ENCODE measurements around the gene C1orf94. TPM values are rescaled to one million over a fixed set of nuclear protein-coding genes. Genes with fewer than 3 reads are reported as not detected.

Gene C1orf94
- total and polyA plus RNA-seq, 10 of the 15 experiments (the other 5 are each of a cell fraction or from before 2014, with no cell fraction given), result not detected

- TF ChIP-seq POLR2AphosphoS2 (IDR thresholded peaks at IDR 0.05; ENCODE audit: low read depth, low read length), result no peak
Observed at GRCh38 chr1:34147301-34147700, 29.4 kb upstream of the C1orf94 start (continued).

GRCh38 chr1:34149501-34149900 lies 27.2 kb upstream of the C1orf94 start:
- BruUV-seq (replicated peaks), result no TSS peak
- ATAC-seq (no peak), DNase-seq (ENCODE audit: low read depth, low spot score) (no peak), FAIRE-seq (no peak)
- RAD21 ChIA-PET (ENCODE audit: unreplicated experiment), result no interaction called here
- Histone ChIP-seq H3K79me2 (ENCODE audit: control insufficient read depth, insufficient read depth, low read length) (no peaks in the 10 kb centered on the region), H3K4me1 (ENCODE audit: control insufficient read depth, insufficient read depth, low read length) (no peaks in the 10 kb centered on the region), H3K27ac (ENCODE audit: control insufficient read depth, insufficient read depth) (no peak overlapping the region), H3K9ac (ENCODE audit: control insufficient read depth, insufficient read depth, low read length) (no peak overlapping the region), H3K27me3 (replicated peaks in 1 of 2; ENCODE audit: control insufficient read depth in 2 of 2, insufficient read depth in 2 of 2, low read length in 1 of 2) (no peaks in the 10 kb centered on the region), H2AFZ (ENCODE audit: control insufficient read depth, low read depth, low read length) (no peak overlapping the region), H3K36me3 (ENCODE audit: control insufficient read depth in 2 of 2, insufficient read depth in 2 of 2, low read length in 1 of 2) (no peaks in the 10 kb centered on the region), H4K20me1 (ENCODE audit: control insufficient read depth, insufficient read depth) (no peaks in the 10 kb centered on the region), H3K4me2 (ENCODE audit: control insufficient read depth, insufficient read depth) (no peak overlapping the region), H3K9me3 (replicated peaks; ENCODE audit: control insufficient read depth, insufficient read depth, low read length) (no peaks in the 10 kb centered on the region), H3K4me3 (no peak overlapping the region)
- POLR2A ChIA-PET, result no interaction called here
- in situ Hi-C loops (cut with MboI), result no loop called here
- 10% methylated on average over 3 of the region's 3 CpGs for WGBS (ENCODE audit: insufficient coverage, insufficient replicate concordance, low lambda C conversion rate, missing lambda C conversion rate)
- SMC1A ChIA-PET (ENCODE audit: uncharacterized antibody, unreplicated experiment), result no interaction called here
- no peak for TF ChIP-seq FOXM1 (IDR thresholded peaks at IDR 0.05; ENCODE audit: low read depth, low read length)
- TF ChIP-seq ZNF687 (IDR thresholded peaks at IDR 0.05), result no peak
- TF ChIP-seq RELB (IDR thresholded peaks at IDR 0.05; ENCODE audit: low read depth), result no peak
- no peak for TF ChIP-seq HSF1 (IDR thresholded peaks at IDR 0.05; ENCODE audit: low read depth, low read length)
- no peak for TF ChIP-seq ZBTB40 (IDR thresholded peaks at IDR 0.05; ENCODE audit: borderline replicate concordance)
- TF ChIP-seq HDGF (IDR thresholded peaks at IDR 0.05), result no peak
- no peak for TF ChIP-seq KDM1A (IDR thresholded peaks at IDR 0.05; ENCODE audit: borderline replicate concordance)
- TF ChIP-seq SP1 (IDR thresholded peaks at IDR 0.05; ENCODE audit: low read depth, low read length), result no peak
- TF ChIP-seq IKZF2 (IDR thresholded peaks at IDR 0.05), result no peak
- no peak for TF ChIP-seq CHD4 (IDR thresholded peaks at IDR 0.05)
- intact Hi-C loops (cut with micrococcal nuclease; ENCODE audit: unreplicated experiment), result no loop called here
- CTCF ChIA-PET, result no interaction called here

Measured in GM12878 (cell line).